ENCODE data around the gene CLDN2. TPM values are rescaled to one million over a fixed set of nuclear protein-coding genes. Genes with fewer than 3 reads are reported as not detected.

The CLDN2 gene
- total and polyA plus RNA-seq, 2 of the 13 experiments (the other 11 are each of a cell fraction or from before 2014, with no cell fraction given) = 1.3 to 1.5 TPM

DNA sequence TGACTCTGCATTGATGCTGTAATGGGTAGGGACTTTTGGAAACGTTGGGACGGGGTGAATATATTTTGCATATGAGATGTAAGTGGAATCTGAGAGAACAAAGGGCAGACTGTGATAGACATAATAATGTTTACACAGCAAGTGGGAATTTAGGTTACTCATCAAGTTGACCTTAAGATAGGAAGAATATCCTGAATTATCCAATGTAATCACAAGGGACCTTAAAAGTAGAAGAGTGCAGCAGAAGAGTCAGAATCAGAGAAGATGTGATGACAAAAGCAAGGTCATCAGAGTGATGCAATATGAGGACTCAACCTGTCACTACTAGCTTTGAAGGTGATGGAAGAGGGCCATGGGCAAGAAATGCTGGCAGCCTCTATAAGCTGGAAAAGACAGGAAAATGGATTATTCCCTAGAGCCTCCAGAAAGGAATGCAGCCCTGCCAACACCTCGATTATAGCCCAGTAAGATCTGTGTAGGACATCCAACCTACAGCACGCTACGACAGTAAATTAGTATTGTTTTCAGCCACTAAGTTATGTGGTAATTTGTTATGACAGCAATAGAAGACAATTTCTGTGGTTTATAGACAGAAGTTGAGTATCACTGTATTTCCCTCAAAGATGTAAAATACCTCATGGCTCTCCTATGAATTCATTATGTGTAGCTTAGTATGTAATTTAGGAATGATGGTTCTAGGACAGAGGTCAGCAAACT lies 53.4 kb downstream of the CLDN2 start (continued):
- TF ChIP-seq ZNF530 (CRISPR knock-in tag; IDR thresholded peaks at IDR 0.05; ENCODE audit: low read depth) = no peak
- TF ChIP-seq CEBPG (CRISPR knock-in tag; IDR thresholded peaks at IDR 0.05) = peak; percentile 52

DNA sequence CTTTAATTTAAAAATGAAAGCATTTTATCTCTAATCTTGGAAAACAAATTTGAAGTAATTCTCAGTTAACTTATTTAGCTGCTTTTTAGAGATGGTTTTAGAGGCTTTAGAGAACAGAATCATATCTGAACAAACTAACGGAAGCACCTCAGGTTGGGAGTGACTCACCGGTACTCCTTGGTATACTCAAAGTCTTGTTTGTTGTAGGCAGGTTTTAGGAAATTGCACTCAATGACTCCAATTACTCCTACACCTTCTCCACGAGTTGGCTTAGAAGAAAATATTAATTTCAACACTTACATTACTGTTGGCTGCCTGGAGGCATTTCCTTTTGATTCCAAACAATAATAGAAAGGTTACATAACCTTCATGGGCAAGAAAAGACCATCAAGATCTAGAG lies 56.2 kb downstream of the CLDN2 start:
- H3K9ac ChIP-seq (ENCODE audit: insufficient read depth, low read depth, low read length) = no peak overlapping the region
- intact Hi-C loops (cut with micrococcal nuclease; ENCODE audit: unreplicated experiment) (no loop called here), in situ Hi-C loops (cut with HindIII; ENCODE audit: extremely low pct_ligation_motif_present, low pct_unique_long_range_greater_than_20kb) (no loop called here)
- H3K4me3 ChIP-seq (replicated peaks in 1 of 3; ENCODE audit: insufficient read depth in 1 of 3, low read depth in 2 of 3, low read length in 3 of 3) = no peak overlapping the region
- no peak overlapping the region for H3K4me2 ChIP-seq (ENCODE audit: low read depth, low read length)
- H2AFZ ChIP-seq (ENCODE audit: low read length) = no peak overlapping the region
- H3K27ac ChIP-seq (ENCODE audit: extremely low read length, insufficient read depth, low read length) = no peak overlapping the region
- H3K9me3 ChIP-seq (ENCODE audit: low read length) = no peaks in the 10 kb centered on the region
- WGBS (ENCODE audit: low lambda C conversion rate) = 95% methylated on average over 3 of the region's 3 CpGs
- no peaks in the 10 kb centered on the region for H3K79me2 ChIP-seq (ENCODE audit: insufficient read depth, low read length)
- CTCF ChIA-PET (ENCODE audit: low intra/inter-chr PET ratio, low total read pairs) = no interaction called here
- FAIRE-seq (no peak), ATAC-seq (no peak), DNase-seq (ENCODE audit: low spot score) (no peak)
- H3K36me3 ChIP-seq (replicated peaks in 1 of 2; ENCODE audit: control insufficient read depth in 1 of 2, insufficient read depth in 2 of 2, low read length in 2 of 2) = no peaks in the 10 kb centered on the region
- POLR2A ChIA-PET = no interaction called here
- no peaks in the 10 kb centered on the region for H3K27me3 ChIP-seq (ENCODE audit: control insufficient read depth in 1 of 2, insufficient read depth in 2 of 2, low read length in 2 of 2)
- peaks cover 22% of the 10 kb centered on the region for H3K4me1 ChIP-seq (ENCODE audit: insufficient read depth, low read length)
- no TSS peak for BruUV-seq (replicated peaks)
- no peak for TF ChIP-seq POLR2G (IDR thresholded peaks at IDR 0.05; ENCODE audit: low read depth, low read length)
- TF ChIP-seq, protein P1, sequence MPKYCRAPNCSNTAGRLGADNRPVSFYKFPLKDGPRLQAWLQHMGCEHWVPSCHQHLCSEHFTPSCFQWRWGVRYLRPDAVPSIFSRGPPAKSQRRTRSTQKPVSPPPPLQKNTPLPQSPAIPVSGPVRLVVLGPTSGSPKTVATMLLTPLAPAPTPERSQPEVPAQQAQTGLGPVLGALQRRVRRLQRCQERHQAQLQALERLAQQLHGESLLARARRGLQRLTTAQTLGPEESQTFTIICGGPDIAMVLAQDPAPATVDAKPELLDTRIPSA (CRISPR knock-in tag; IDR thresholded peaks at IDR 0.05; ENCODE audit: borderline replicate concordance) = no peak
- H4K20me1 ChIP-seq (ENCODE audit: insufficient read depth, low read length) = no peaks in the 10 kb centered on the region

Other genes with a start within 250 kb of the CLDN2 start
- 9.7 and 18.5 TPM in 2 replicates for gene RNF128, start 193.7 kb upstream of the CLDN2 start, total RNA-seq (2016; rRNA removed; fragmentation: Illumina TruSeq; extraction: Trizol)
- 42.8 and 43.5 TPM in 2 replicates for gene RNF128, start 193.7 kb upstream of the CLDN2 start, polyA plus RNA-seq (2011; rRNA removed)
- 7.2 and 11.6 TPM in 2 replicates for gene TBC1D8B, start 117.7 kb upstream of the CLDN2 start, total RNA-seq (2016; rRNA removed; fragmentation: Illumina TruSeq; extraction: Trizol)
- 4.0 and 6.2 TPM in 2 replicates for gene TBC1D8B, start 117.7 kb upstream of the CLDN2 start, polyA plus RNA-seq (2011; rRNA removed)
- 0.49 and 0.86 TPM in 2 replicates for gene RIPPLY1, start 17.1 kb upstream of the CLDN2 start, total RNA-seq (2016; rRNA removed; fragmentation: Illumina TruSeq; extraction: Trizol)
- gene RIPPLY1, start 17.1 kb upstream of the CLDN2 start, polyA plus RNA-seq (2011; rRNA removed) = 0.33 and 0.41 TPM in 2 replicates
- 17.6 and 24.5 TPM in 2 replicates for gene MORC4, start 79.8 kb downstream of the CLDN2 start, total RNA-seq (2016; rRNA removed; fragmentation: Illumina TruSeq; extraction: Trizol)
- gene MORC4, start 79.8 kb downstream of the CLDN2 start, polyA plus RNA-seq (2011; rRNA removed) = 5.4 and 7.3 TPM in 2 replicates
- gene RBM41, start 198.4 kb downstream of the CLDN2 start, total RNA-seq (2016; rRNA removed; fragmentation: Illumina TruSeq; extraction: Trizol) = 15.4 and 21.0 TPM in 2 replicates
- gene RBM41, start 198.4 kb downstream of the CLDN2 start, polyA plus RNA-seq (2011; rRNA removed) = 5.4 and 6.5 TPM in 2 replicates

All from HepG2 (cell line).